ENCODE data around the gene NT5C.

DNA sequence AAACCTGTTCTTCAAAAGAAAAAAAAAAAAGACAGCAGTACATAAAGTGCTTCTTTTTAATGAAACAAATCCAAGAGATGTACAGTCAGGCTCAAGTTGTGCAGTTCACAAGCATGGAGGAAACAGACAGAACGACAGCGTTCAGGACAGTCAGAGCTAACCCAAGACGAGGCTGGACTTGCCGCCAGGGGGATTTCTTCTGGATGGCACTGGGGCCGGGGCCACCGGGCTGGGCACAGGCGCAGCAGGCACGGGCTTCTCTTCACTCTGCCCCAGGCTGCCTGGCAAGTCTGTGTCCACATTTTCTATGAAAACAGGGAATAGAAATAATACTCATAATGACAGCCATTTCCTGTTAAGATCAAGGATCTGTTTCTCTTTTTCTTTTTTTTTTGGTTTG, 4.4 kb upstream of the NT5C start:
- no peak for TF ChIP-seq CTCF (conservative IDR thresholded peaks at IDR 0.05)
- no peak for TF ChIP-seq EZH2 (IDR thresholded peaks at IDR 0.05; ENCODE audit: low read depth)
